H1 (cell line): ENCODE data around the gene RAB44. TPM values are rescaled to one million over a fixed set of nuclear protein-coding genes. Genes with fewer than 3 reads are reported as not detected.

Experiments used
- CTCF ChIA-PET: fragments of 300-600 bp; sonication (Branson Sonifier 250); formaldehyde crosslinking; loops from one replicate; lab custom pipeline; 2021; ENCODE audit not compliant: partially characterized antibody; lab: Charles Lee
- POLR2A ChIA-PET: fragments of 300-600 bp; sonication (Branson Sonifier 250); formaldehyde crosslinking; loops from one replicate; lab custom pipeline; 2021; ENCODE audit warnings: inconsistent platforms; ENCODE audit not compliant: partially characterized antibody; lab: Charles Lee
- DNase-seq, 2 experiments: peaks; one replicate each; pipeline versions ENCODE4 v3.0.0 to v3.0.0-alpha.2; 2010 to 2022; ENCODE audit warnings: low spot score in 2 of 2, low read depth in 1 of 2, mixed read lengths in 1 of 2
- FAIRE-seq: peaks from 2 replicates; lab custom pipeline; 2011; peaks lifted over from hg19 to GRCh38; lab: Jason Lieb, UNC
- H2AFZ ChIP-seq: 2 replicates; pipeline ENCODE4 v1.8.1; 2012; ENCODE audit warnings: low read length, inconsistent platforms
- H2AK5ac ChIP-seq: 2 replicates; pipeline ENCODE4 v1.6.1; 2013; ENCODE audit warnings: low read depth, low read length
- H2BK120ac ChIP-seq: replicated peaks from 2 replicates; pipeline ENCODE3; 2013; ENCODE audit warnings: low read depth, low read length, inconsistent platforms
- H2BK12ac ChIP-seq: 2 replicates; pipeline ENCODE4 v1.6.1; 2013; ENCODE audit warnings: low read depth, low read length
- H2BK15ac ChIP-seq: 2 replicates; pipeline ENCODE4 v1.6.1; 2013; ENCODE audit warnings: low read length
- H2BK20ac ChIP-seq: 2 replicates; pipeline ENCODE4 v1.6.1; 2013; ENCODE audit warnings: low read length
- H2BK5ac ChIP-seq: 2 replicates; pipeline ENCODE4 v1.6.1; 2013; ENCODE audit warnings: low read depth, low read length
- H3K14ac ChIP-seq: 2 replicates; pipeline ENCODE4 v1.6.1; 2013; ENCODE audit warnings: inconsistent platforms; ENCODE audit not compliant: insufficient read length
- H3K18ac ChIP-seq: 2 replicates; pipeline ENCODE4 v1.6.1; 2013; ENCODE audit warnings: low read length; ENCODE audit errors: extremely low read depth
- H3K23ac ChIP-seq: 2 replicates; pipeline ENCODE4 v1.6.1; 2013; ENCODE audit warnings: inconsistent platforms; ENCODE audit not compliant: insufficient read length
- H3K23me2 ChIP-seq: 2 replicates; pipeline ENCODE4 v1.6.1; 2013; ENCODE audit warnings: low read depth, low read length
- H3K27ac ChIP-seq: 2 replicates; pipeline ENCODE4 v1.6.1; 2011; ENCODE audit warnings: low read depth, low read length, inconsistent platforms
- H3K27me3 ChIP-seq, 4 experiments: replicated peaks in 1 of 4; 1 replicate in 1 of 4; 2 replicates in 3 of 4; pipeline versions ENCODE4 v1.6.1 to v1.8.1; 2011 to 2013; ENCODE audit warnings: low read length in 3 of 4, mild to moderate bottlenecking in 3 of 4, inconsistent platforms in 2 of 4, mixed read lengths in 2 of 4, moderate library complexity in 1 of 4; ENCODE audit not compliant: control insufficient read depth in 3 of 4, insufficient read depth in 3 of 4; ENCODE audit errors: extremely low read depth in 1 of 4
- H3K36me3 ChIP-seq, 4 experiments: 2 replicates each; pipeline versions ENCODE4 v1.6.1 to v1.8.1; 2011 to 2013; ENCODE audit warnings: mild to moderate bottlenecking in 4 of 4, low read length in 3 of 4, moderate library complexity in 2 of 4, control low read depth in 1 of 4, inconsistent platforms in 1 of 4; ENCODE audit not compliant: insufficient read depth in 4 of 4, control insufficient read depth in 2 of 4
- H3K4ac ChIP-seq: replicated peaks from 2 replicates; pipeline ENCODE3; 2013; ENCODE audit warnings: low read length, low read depth, mixed read lengths, inconsistent platforms; ENCODE audit not compliant: insufficient read length
- H3K4me1 ChIP-seq, 4 experiments: replicated peaks in 1 of 4; 1 replicate in 1 of 4; 2 replicates in 3 of 4; pipeline versions ENCODE4 v1.6.1 to v1.8.1; 2011 to 2013; ENCODE audit warnings: low read length in 3 of 4, inconsistent platforms in 2 of 4, mixed read lengths in 1 of 4; ENCODE audit not compliant: insufficient read depth in 4 of 4, control insufficient read depth in 3 of 4
- H3K4me2 ChIP-seq, 2 experiments: 2 replicates each; pipeline versions ENCODE4 v1.6.1 to v1.8.1; 2011 to 2013; ENCODE audit warnings: low read depth in 2 of 2, low read length in 2 of 2, control low read depth in 1 of 2, inconsistent platforms in 1 of 2, mild to moderate bottlenecking in 1 of 2; ENCODE audit not compliant: insufficient read depth in 1 of 2
- H3K4me3 ChIP-seq, 4 experiments: fragments of 200-600, 300-600 bp in 1 of 4; sonication (generic), shearing (Covaris generic), sonication (Bioruptor Twin) in 1 of 4; 2 replicates each; pipeline versions ENCODE4 v1.5.1 to v1.8.1; 2011 to 2016; ENCODE audit warnings: low read length in 4 of 4, low read depth in 3 of 4, control low read depth in 2 of 4, inconsistent platforms in 2 of 4, mild to moderate bottlenecking in 2 of 4, mixed read lengths in 1 of 4, moderate library complexity in 1 of 4; ENCODE audit not compliant: insufficient read depth in 2 of 4; ENCODE audit errors: extremely low read depth in 1 of 4
- H3K56ac ChIP-seq: replicated peaks from 2 replicates; pipeline ENCODE3; 2013; ENCODE audit warnings: low read depth, mild to moderate bottlenecking, mixed read lengths, low read length, inconsistent platforms; ENCODE audit not compliant: insufficient read length
- H3K79me1 ChIP-seq: 2 replicates; pipeline ENCODE4 v1.6.1; 2013; ENCODE audit warnings: low read depth, low read length, control low read depth
- H3K79me2 ChIP-seq, 2 experiments: 2 replicates each; pipeline versions ENCODE4 v1.6.1 to v1.8.1; 2012 to 2013; ENCODE audit warnings: low read length in 2 of 2, mild to moderate bottlenecking in 2 of 2, inconsistent platforms in 1 of 2; ENCODE audit not compliant: insufficient read depth in 2 of 2, control insufficient read depth in 1 of 2
- H3K9ac ChIP-seq, 4 experiments: replicated peaks in 1 of 4; 1 replicate in 1 of 4; 2 replicates in 3 of 4; pipeline versions ENCODE4 v1.6.1 to v1.8.1; 2011 to 2013; ENCODE audit warnings: low read depth in 3 of 4, low read length in 3 of 4, control low read depth in 2 of 4, mild to moderate bottlenecking in 2 of 4, moderate library complexity in 2 of 4, inconsistent platforms in 1 of 4; ENCODE audit errors: extremely low read depth in 1 of 4
- H3K9me3 ChIP-seq, 2 experiments: 2 replicates each; pipeline versions ENCODE4 v1.6.1 to v1.8.1; 2012 to 2013; ENCODE audit warnings: mild to moderate bottlenecking in 2 of 2, moderate library complexity in 2 of 2, control low read depth in 1 of 2, inconsistent platforms in 1 of 2, low read depth in 1 of 2, low read length in 1 of 2, mixed read lengths in 1 of 2; ENCODE audit not compliant: insufficient read depth in 2 of 2
- H4K20me1 ChIP-seq, 2 experiments: replicated peaks in 1 of 2; 2 replicates each; pipeline versions ENCODE3 to v1.8.1; 2011 to 2013; ENCODE audit warnings: inconsistent platforms in 2 of 2, low read length in 2 of 2, mild to moderate bottlenecking in 1 of 2; ENCODE audit not compliant: insufficient read depth in 2 of 2, control insufficient read depth in 1 of 2
- H4K5ac ChIP-seq: 2 replicates; pipeline ENCODE4 v1.6.1; 2013; ENCODE audit warnings: low read length, low read depth, mixed read lengths, inconsistent platforms; ENCODE audit not compliant: insufficient read length
- H4K8ac ChIP-seq: 2 replicates; pipeline ENCODE4 v1.8.0; 2013; ENCODE audit warnings: mild to moderate bottlenecking, moderate library complexity, low read length, inconsistent platforms; ENCODE audit not compliant: insufficient read depth; ENCODE audit errors: extremely low read depth
- H4K91ac ChIP-seq: replicated peaks from 2 replicates; pipeline ENCODE3; 2013; ENCODE audit warnings: low read length, mixed read lengths, inconsistent platforms; ENCODE audit not compliant: insufficient read length
- FOSL1 ChIP-seq: IDR thresholded peaks from 2 replicates; pipeline ENCODE4 v1.6.1; 2011; ENCODE audit warnings: mild to moderate bottlenecking, low read depth, low read length, moderate library complexity; ENCODE audit not compliant: insufficient read depth
- WGBS, 2 experiments: shearing (Covaris generic) in 1 of 2; methylation state at CpG; one replicate each; pipeline versions ENCODE4 v1.1.6 to v1.1.7; 2013 to 2015; ENCODE audit warnings: low lambda C conversion rate in 2 of 2, mixed read lengths in 2 of 2, inconsistent platforms in 1 of 2, low coverage in 1 of 2, missing lambda C conversion rate in 1 of 2; ENCODE audit not compliant: insufficient replicate concordance in 2 of 2, insufficient coverage in 1 of 2, insufficient read length in 1 of 2; ENCODE audit errors: extremely low coverage in 1 of 2, missing lambda C conversion rate in 1 of 2; 5-methylcytosine and 5-hydroxymethylcytosine counted together
- polyA plus RNA-seq, 7 experiments: library from polyadenylated mRNA; depleted of rRNA in 3 of 7; stranded (reverse) in 5 of 7; unstranded in 2 of 7; fragments of >200 nt in 5 of 7; fragments of 200-250 nt in 2 of 7; gene quantifications; 1 replicate in 5 of 7; 2 replicates in 1 of 7; 4 replicates in 1 of 7; pipeline versions ENCODE4 v1.2.1 to v1.2.3, GENCODE V29; 2011 to 2013; ENCODE audit warnings: missing spikeins in 2 of 7, mixed read lengths in 2 of 7
- total RNA-seq: library from RNA; stranded (reverse); fragmentation: NEBNext Ultra II Directional; extraction: Animal tissue kit (Norgen Biotek cat#: 25700); gene quantifications from 2 replicates; pipeline ENCODE4 v1.2.1, GENCODE V29; 2021

The RAB44 gene
- total and polyA plus RNA-seq, 2 of the 8 experiments (the other 6 are each of a cell fraction or from before 2014, with no cell fraction given), result 0.02 TPM; not detected in 1

- Histone ChIP-seq H3K23me2 (no peaks in the 10 kb centered on the region; the same call in 1 of the 2 replicates), H3K23ac (no peak overlapping the region), H2BK15ac (no peak overlapping the region), H4K20me1 (no peaks in the 10 kb centered on the region), H3K4ac (no peak overlapping the region), H2BK12ac (no peak overlapping the region), H2AFZ (no peak overlapping the region), H3K79me1 (no peaks in the 10 kb centered on the region), H3K14ac (no peak overlapping the region), H3K4me1 (peaks cover 2 to 12% (median 6%) of the 10 kb centered on the region in 4 experiments; a peak in 5 of 7 replicates), H3K9ac (no peak overlapping the region), H3K27me3 (no peaks in the 10 kb centered on the region), H2BK120ac (no peak overlapping the region), H3K27ac (no peak overlapping the region), H3K18ac (no peak overlapping the region), H3K56ac (no peak overlapping the region), H4K5ac (no peak overlapping the region), H4K8ac (no peak overlapping the region), H3K36me3 (no peaks in the 10 kb centered on the region), H3K4me3 (no peak overlapping the region), H2AK5ac (no peak overlapping the region), H4K91ac (no peak overlapping the region), H3K79me2 (no peaks in the 10 kb centered on the region), H3K4me2 (no peak overlapping the region), H2BK5ac (no peak overlapping the region), H2BK20ac (no peak overlapping the region), H3K9me3 (no peaks in the 10 kb centered on the region)
- 79% methylated on average over 5 of the region's 5 CpGs; no CpG with 5 or more reads in 1 of the 2 experiments for WGBS, 2 experiments
- no peak for TF ChIP-seq FOSL1
- ChIA-PET POLR2A (no interaction called here), CTCF (interaction anchor here (1.1 to 4.2 kb wide), 7 partner anchors 10 to 118 kb away, joined by 3 to 22 read pairs (median 14); no protein-coding TSS in a partner anchor)
- FAIRE-seq (no peak), DNase-seq (no peak)
Observed at GRCh38 chr6:36733300-36733699, 35.7 kb downstream of the RAB44 start.
